K562 (cell line): ENCODE measurements around the gene N4BP2. TPM values are rescaled to one million over a fixed set of nuclear protein-coding genes. Genes with fewer than 3 reads are reported as not detected.
A peak's percentile ranks its signal among the peaks of the same experiment; 100 is the strongest.

Experiments used
- CUX1 ChIP-seq: fragments of 200-800 bp; sonication (Bioruptor generic); IDR thresholded peaks from 2 replicates; pipeline ENCODE4 v1.6.1; 2016; ENCODE audit warnings: missing genetic modification characterization, missing compliant biosample characterization
- FOXP1 ChIP-seq: sonication (generic); formaldehyde crosslinking; IDR thresholded peaks from 2 replicates; pipeline ENCODE4 v1.8.0; 2022; ENCODE audit warnings: mild to moderate bottlenecking, missing genetic modification reagents
- GMEB1 ChIP-seq: fragments of 250-450 bp; sonication (Bioruptor Pico); IDR thresholded peaks from 2 replicates; pipeline ENCODE4 v1.4.0; 2020; ENCODE audit warnings: mild to moderate bottlenecking
- HDAC2 ChIP-seq: fragments of 450-650 bp; IDR thresholded peaks from 2 replicates; pipeline ENCODE4 v1.6.1; 2016; ENCODE audit warnings: mild to moderate bottlenecking
- KHSRP ChIP-seq: fragments of 450-650 bp; IDR thresholded peaks from 2 replicates; pipeline ENCODE4 v1.6.1; 2017
- L3MBTL2 ChIP-seq: fragments of 450-650 bp; IDR thresholded peaks from 2 replicates; pipeline ENCODE4 v1.6.1; 2016; ENCODE audit warnings: mild to moderate bottlenecking, moderate library complexity
- PHTF2 ChIP-seq: fragments of 250-450 bp; sonication (Bioruptor Pico); IDR thresholded peaks from 2 replicates; pipeline ENCODE4 v1.5.0; 2021; ENCODE audit warnings: mild to moderate bottlenecking
- SIN3B ChIP-seq: fragments of 450-650 bp; IDR thresholded peaks from 2 replicates; pipeline ENCODE4 v1.6.1; 2017; ENCODE audit warnings: low read depth, mild to moderate bottlenecking, moderate library complexity
- SRSF9 ChIP-seq: fragments of 200-400 bp; formaldehyde crosslinking; IDR thresholded peaks from 2 replicates; pipeline ENCODE4 v1.6.1; 2017; ENCODE audit warnings: low read depth, low read length, borderline replicate concordance
- ZC3H4 ChIP-seq: sonication (generic); formaldehyde crosslinking; IDR thresholded peaks from 2 replicates; pipeline ENCODE4 v1.9.0; 2021; ENCODE audit warnings: missing genetic modification reagents, borderline replicate concordance
- ZNF121 ChIP-seq: sonication (generic); formaldehyde crosslinking; conservative IDR thresholded peaks from 2 replicates; pipeline ENCODE4 v1.8.0; 2022; ENCODE audit warnings: missing genetic modification reagents
- ZNF165 ChIP-seq: fragments of 250-450 bp; sonication (Bioruptor Pico); IDR thresholded peaks from 2 replicates; pipeline ENCODE4 v1.4.0; 2020; ENCODE audit warnings: borderline replicate concordance
- ZNF57 ChIP-seq: fragments of 450-650 bp; formaldehyde crosslinking; IDR thresholded peaks from 2 replicates; pipeline ENCODE4 v1.4.0; 2020; ENCODE audit warnings: mild to moderate bottlenecking, moderate library complexity
- polyA plus RNA-seq, 8 experiments: library from polyadenylated mRNA; depleted of rRNA in 4 of 8; stranded (reverse) in 5 of 8; unstranded in 3 of 8; fragments of >200 nt; fragmentation: Nextera tagmentation in 2 of 8; fragmentation: Illumina TruSeq in 1 of 8; extraction: Ambion mirVana in 2 of 8; extraction: Trizol in 1 of 8; gene quantifications; 2 replicates each; pipeline versions ENCODE4 v1.2.1 to v1.2.3, GENCODE V29; 2011 to 2014; ENCODE audit warnings: inconsistent platforms in 1 of 8, missing spikeins in 1 of 8
- total RNA-seq, 7 experiments: library from RNA; depleted of rRNA in 6 of 7; stranded (reverse); fragments of >200 nt in 6 of 7; fragmentation: Illumina TruSeq in 2 of 7; extraction: Trizol in 2 of 7; gene quantifications; 2 replicates each; pipeline versions ENCODE4 v1.2.1 to v1.2.3, GENCODE V29; 2011 to 2021; ENCODE audit warnings: low replicate concordance in 1 of 7
- TF ChIP-seq, protein P1 (sequence below): sonication (generic); formaldehyde crosslinking; IDR thresholded peaks from 2 replicates; pipeline ENCODE4 v1.5.0; 2020; ENCODE audit warnings: missing genetic modification reagents
- TF ChIP-seq, protein P2 (sequence below): fragments of 450-650 bp; conservative IDR thresholded peaks from 2 replicates; pipeline ENCODE4 v1.6.1; 2016; ENCODE audit warnings: missing genetic modification characterization, low read depth, mild to moderate bottlenecking, control low read depth, missing compliant biosample characterization
- TF ChIP-seq, protein P3 (sequence below), 2 experiments: IDR thresholded peaks; 2 replicates each; pipeline ENCODE4 v1.6.1; 2011; ENCODE audit warnings: borderline replicate concordance in 1 of 2, control low read depth in 1 of 2, low read depth in 1 of 2, low read length in 1 of 2, mild to moderate bottlenecking in 1 of 2, mixed read lengths in 1 of 2, moderate library complexity in 1 of 2; ENCODE audit not compliant: insufficient read depth in 1 of 2, insufficient read length in 1 of 2, poor library complexity in 1 of 2, severe bottlenecking in 1 of 2; ENCODE audit errors: extremely low read depth in 1 of 2

N4BP2 gene
- total and polyA plus RNA-seq, 9 of the 15 experiments (the other 6 are each of a cell fraction or from before 2014, with no cell fraction given): 2.7 to 12.6 (median 7.6) TPM

GRCh38 chr4:40205259-40206198, 148.9 kb downstream of the N4BP2 start (continued):
- TF ChIP-seq, protein P1, sequence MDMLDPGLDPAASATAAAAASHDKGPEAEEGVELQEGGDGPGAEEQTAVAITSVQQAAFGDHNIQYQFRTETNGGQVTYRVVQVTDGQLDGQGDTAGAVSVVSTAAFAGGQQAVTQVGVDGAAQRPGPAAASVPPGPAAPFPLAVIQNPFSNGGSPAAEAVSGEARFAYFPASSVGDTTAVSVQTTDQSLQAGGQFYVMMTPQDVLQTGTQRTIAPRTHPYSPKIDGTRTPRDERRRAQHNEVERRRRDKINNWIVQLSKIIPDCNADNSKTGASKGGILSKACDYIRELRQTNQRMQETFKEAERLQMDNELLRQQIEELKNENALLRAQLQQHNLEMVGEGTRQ (CRISPR knock-in tag): 0 out of 2 replicates have a peak, but pooled peaks have one; percentile 33
- TF ChIP-seq L3MBTL2: no peak; the same call in 1 of the 2 replicates
- no peak for TF ChIP-seq KHSRP
- no peak for TF ChIP-seq PHTF2 (CRISPR knock-in tag)
- no peak for TF ChIP-seq ZNF165 (CRISPR knock-in tag)
- TF ChIP-seq CUX1: no peak
- TF ChIP-seq, protein P2, sequence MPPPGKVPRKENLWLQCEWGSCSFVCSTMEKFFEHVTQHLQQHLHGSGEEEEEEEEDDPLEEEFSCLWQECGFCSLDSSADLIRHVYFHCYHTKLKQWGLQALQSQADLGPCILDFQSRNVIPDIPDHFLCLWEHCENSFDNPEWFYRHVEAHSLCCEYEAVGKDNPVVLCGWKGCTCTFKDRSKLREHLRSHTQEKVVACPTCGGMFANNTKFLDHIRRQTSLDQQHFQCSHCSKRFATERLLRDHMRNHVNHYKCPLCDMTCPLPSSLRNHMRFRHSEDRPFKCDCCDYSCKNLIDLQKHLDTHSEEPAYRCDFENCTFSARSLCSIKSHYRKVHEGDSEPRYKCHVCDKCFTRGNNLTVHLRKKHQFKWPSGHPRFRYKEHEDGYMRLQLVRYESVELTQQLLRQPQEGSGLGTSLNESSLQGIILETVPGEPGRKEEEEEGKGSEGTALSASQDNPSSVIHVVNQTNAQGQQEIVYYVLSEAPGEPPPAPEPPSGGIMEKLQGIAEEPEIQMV (tag): no peak
- TF ChIP-seq ZNF121 (CRISPR knock-in tag): no peak
- TF ChIP-seq, protein P3, sequence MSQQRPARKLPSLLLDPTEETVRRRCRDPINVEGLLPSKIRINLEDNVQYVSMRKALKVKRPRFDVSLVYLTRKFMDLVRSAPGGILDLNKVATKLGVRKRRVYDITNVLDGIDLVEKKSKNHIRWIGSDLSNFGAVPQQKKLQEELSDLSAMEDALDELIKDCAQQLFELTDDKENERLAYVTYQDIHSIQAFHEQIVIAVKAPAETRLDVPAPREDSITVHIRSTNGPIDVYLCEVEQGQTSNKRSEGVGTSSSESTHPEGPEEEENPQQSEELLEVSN (IDR thresholded peaks at IDR 0.05; ENCODE audit: borderline replicate concordance in 1 of 2, extremely low read depth in 1 of 2, insufficient read depth in 1 of 2, insufficient read length in 1 of 2, low read depth in 1 of 2, low read length in 1 of 2, poor library complexity in 1 of 2, severe bottlenecking in 1 of 2): no peak
- peak; percentile 45 for TF ChIP-seq GMEB1
- no peak for TF ChIP-seq SRSF9
- TF ChIP-seq HDAC2: peak; percentile 78
- no peak for TF ChIP-seq SIN3B
- no peak for TF ChIP-seq ZNF57 (CRISPR knock-in tag)
- TF ChIP-seq ZC3H4 (CRISPR knock-in tag): no peak
- TF ChIP-seq FOXP1 (CRISPR knock-in tag): no peak
